Cardiac muscle cell (in vitro differentiated cells and primary cell): ENCODE measurements around the gene ZNF398. TPM values are rescaled to one million over a fixed set of nuclear protein-coding genes. Genes with fewer than 3 reads are reported as not detected.

Experiments used
- DNase-seq, 2 donors: peaks; one replicate each; pipeline versions ENCODE4 v3.0.0 to v3.0.0-alpha.2; 2010 to 2017; ENCODE audit warnings: low read depth in 1 of 2, low spot score in 1 of 2
- H3K27ac ChIP-seq: fragments of 200-600 bp; sonication (generic); 2 replicates; pipeline ENCODE4 v1.5.1; 2016
- H3K27me3 ChIP-seq: fragments of 200-600 bp; sonication (generic); 2 replicates; pipeline ENCODE4 v1.6.0; 2016; ENCODE audit warnings: control low read depth
- H3K36me3 ChIP-seq: fragments of 200-600 bp; sonication (generic); 2 replicates; pipeline ENCODE4 v1.5.1; 2016; ENCODE audit warnings: control low read depth
- H3K4me1 ChIP-seq: fragments of 200-600 bp; sonication (generic); 2 replicates; pipeline ENCODE4 v1.8.1; 2017; ENCODE audit warnings: low read depth, mild to moderate bottlenecking, mixed run types
- H3K4me3 ChIP-seq: fragments of 200-600 bp; sonication (generic); 2 replicates; pipeline ENCODE4 v1.5.1; 2016; ENCODE audit warnings: mild to moderate bottlenecking
- H3K9me3 ChIP-seq: fragments of 200-600 bp; sonication (generic); 2 replicates; pipeline ENCODE4 v1.5.1; 2017; ENCODE audit warnings: low read depth, mild to moderate bottlenecking, control low read depth
- CTCF ChIP-seq: IDR thresholded peaks from 2 replicates; pipeline ENCODE4 v1.5.1; 2012; ENCODE audit warnings: low read depth, mild to moderate bottlenecking, low read length
- polyA plus RNA-seq: library from polyadenylated mRNA; unstranded; fragments of >200 nt; fragmentation: Nextera tagmentation; extraction: Ambion mirVana; gene quantifications from 2 replicates; pipeline ENCODE4 v1.2.1, GENCODE V29; 2016
- total RNA-seq: library from RNA; depleted of rRNA; stranded (reverse); fragments of >200 nt; gene quantifications from 2 replicates; pipeline ENCODE4 v1.2.3, GENCODE V29; 2016

ZNF398 gene
- total and polyA plus RNA-seq, 2 experiments from 2014 or later, result 8.0 to 22.1 TPM

GRCh38 chr7:149104214-149104613 is 43.0 kb upstream of the ZNF398 start:
- H3K27ac ChIP-seq, result no peak overlapping the region
- H3K27me3 ChIP-seq, result no peaks in the 10 kb centered on the region
- no peak for DNase-seq
- H3K9me3 ChIP-seq, result no peaks in the 10 kb centered on the region
- no peaks in the 10 kb centered on the region for H3K4me1 ChIP-seq
- no peak overlapping the region for H3K4me3 ChIP-seq
- H3K36me3 ChIP-seq, result peaks cover 4% of the 10 kb centered on the region
- TF ChIP-seq CTCF, result no peak

DNA sequence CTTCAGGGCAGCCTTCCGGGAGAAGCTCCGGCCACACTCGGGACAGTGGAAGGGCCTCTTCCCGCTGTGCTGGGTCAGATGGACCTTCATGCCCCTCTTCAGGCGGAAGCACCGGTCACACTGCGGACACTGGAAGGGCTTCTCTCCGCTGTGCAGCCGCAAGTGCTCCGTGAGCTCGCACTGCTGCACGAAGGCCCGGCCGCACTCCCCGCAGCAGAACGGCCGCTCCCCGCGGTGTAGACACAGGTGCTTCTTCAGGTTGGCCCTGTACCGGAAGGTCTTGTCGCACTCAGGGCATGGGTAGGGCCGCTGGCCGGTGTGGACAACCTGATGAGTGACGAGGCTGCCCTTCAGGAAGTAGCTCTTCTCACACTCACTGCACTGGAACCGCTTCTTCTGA is 42.5 kb upstream of the ZNF398 start:
- H3K27ac ChIP-seq, result no peak overlapping the region
- no peak for DNase-seq

DNA sequence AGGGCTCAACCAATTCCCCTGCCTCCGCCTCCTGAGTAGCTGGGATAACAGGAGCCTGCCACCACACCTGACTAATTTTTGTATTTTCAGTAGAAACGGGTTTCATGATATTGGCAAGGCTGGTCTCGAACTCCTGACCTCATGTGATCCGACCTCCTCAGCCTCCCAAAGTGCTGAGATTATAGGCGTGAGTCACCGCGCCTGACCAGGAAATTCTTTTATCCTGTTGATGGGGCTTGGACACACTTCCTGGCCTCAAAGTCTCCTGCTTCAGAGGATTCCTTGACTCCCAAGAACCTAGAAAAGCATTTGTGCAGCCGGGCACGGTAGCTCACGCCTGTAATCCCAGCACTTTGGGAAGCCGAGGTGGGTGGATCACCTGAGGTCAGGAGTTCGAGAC is 37.3 kb upstream of the ZNF398 start:
- Histone ChIP-seq H3K27me3 (no peaks in the 10 kb centered on the region), H3K27ac (no peak overlapping the region), H3K4me3 (no peak overlapping the region), H3K4me1 (no peaks in the 10 kb centered on the region), H3K36me3 (peaks cover 4% of the 10 kb centered on the region), H3K9me3 (no peaks in the 10 kb centered on the region)
- TF ChIP-seq CTCF, result no peak
- peak in 1 of 2 donors; percentile 6 for DNase-seq

More for the DNA sequence above, 42.5 kb upstream of the ZNF398 start:
- H3K36me3 ChIP-seq, result peaks cover 4% of the 10 kb centered on the region
- no peak for TF ChIP-seq CTCF
- no peaks in the 10 kb centered on the region for H3K9me3 ChIP-seq
- H3K4me1 ChIP-seq, result no peaks in the 10 kb centered on the region
- no peaks in the 10 kb centered on the region for H3K27me3 ChIP-seq
- no peak overlapping the region for H3K4me3 ChIP-seq

DNA sequence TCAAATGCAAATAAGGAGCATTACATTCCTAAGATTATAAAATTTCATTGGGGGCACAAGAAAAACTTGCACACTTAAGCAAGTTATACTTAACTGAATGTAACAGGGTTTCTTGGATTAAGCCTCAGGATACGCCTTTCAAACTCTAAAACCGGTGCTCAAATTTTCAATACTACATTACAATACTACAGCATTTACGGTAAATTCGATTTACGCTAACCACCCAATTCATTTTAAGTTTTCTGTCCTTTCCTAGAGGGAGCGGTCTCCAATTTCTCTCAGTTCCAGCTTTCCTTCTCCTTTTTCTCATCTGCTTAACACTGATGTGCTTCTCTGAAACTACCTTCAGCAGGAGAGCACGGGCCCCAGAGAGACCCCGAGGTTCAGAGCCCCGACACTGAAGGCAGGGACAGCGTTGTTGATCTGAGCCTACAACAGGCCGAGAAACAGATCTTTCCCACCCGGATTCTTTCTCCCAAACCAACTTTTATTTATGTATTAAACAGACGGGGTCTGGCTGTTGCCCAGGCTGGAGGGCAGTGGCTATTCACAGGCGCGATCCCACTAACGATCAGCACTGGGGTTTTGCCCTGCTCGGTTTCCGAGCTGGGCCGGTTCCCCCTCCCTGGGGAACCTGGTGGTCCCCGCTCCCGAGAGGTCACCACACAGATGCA is 21.9 kb upstream of the ZNF398 start:
- DNase-seq, result no peak
- Histone ChIP-seq H3K4me3 (peak overlapping the region; percentile 97), H3K36me3 (no peaks in the 10 kb centered on the region), H3K27ac (peak overlapping the region; percentile 96), H3K4me1 (peaks cover 7% of the 10 kb centered on the region), H3K27me3 (no peaks in the 10 kb centered on the region), H3K9me3 (no peaks in the 10 kb centered on the region)
- TF ChIP-seq CTCF, result no peak

DNA sequence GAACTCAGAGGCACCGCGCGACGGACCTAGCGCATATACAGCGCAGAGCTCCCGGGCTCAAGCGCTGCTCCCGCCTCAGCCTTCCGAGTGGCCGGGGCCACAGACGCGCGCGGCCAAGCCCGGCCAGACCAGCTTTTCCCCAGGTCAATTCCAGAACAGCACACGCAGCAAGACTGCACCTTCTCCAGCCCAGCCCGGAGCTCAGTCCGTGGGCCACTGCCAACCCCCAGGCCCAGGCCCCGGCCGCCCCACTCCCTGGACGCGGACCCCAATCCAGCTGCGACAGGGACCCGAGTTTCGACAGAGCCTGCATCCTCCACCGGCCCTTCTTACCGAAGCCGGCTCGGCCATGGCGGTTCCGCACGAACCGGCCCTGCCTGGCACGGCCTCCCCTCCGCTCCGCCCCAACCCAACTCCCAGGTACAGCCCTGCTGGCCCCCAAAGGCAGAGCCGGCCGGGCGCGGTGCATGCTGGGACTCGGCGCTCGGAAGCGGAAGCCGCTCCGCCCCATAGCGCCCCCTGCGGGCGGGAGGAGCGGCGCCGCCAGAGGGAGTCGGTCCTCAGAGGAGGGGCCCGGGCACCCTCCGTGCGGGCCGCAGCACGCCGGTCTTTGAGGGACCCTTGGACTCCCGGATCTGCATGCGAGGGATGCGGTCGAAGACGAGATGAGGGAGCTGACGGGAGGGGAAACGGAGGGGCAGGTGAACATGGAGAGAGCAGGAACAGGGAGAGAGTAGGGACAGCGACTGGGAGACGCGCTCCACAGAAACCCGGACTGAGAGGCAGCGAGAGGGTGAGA is 21.2 kb upstream of the ZNF398 start, which contains the start of gene ZNF425:
ZNF425 (minus strand) TSS at position 462 of the 799 bp plus-strand sequence; CDS start at position 351, 111 bp downstream.
- no peaks in the 10 kb centered on the region for H3K9me3 ChIP-seq
- DNase-seq, result peak; percentile 96
- no peaks in the 10 kb centered on the region for H3K27me3 ChIP-seq
- peaks cover 7% of the 10 kb centered on the region for H3K4me1 ChIP-seq
- TF ChIP-seq CTCF, result peak; percentile 94
- peak within 1 kb of the TSS; percentile 96 for H3K27ac ChIP-seq
- peak within 1 kb of the TSS; percentile 97 for H3K4me3 ChIP-seq
- no peaks in the 10 kb centered on the region for H3K36me3 ChIP-seq
